GM19372 (cell line): ENCODE measurements around the gene STARD6.
"Not testable (repeated sequence)": the region's sequence is repeated elsewhere in the genome, so short reads cannot be mapped to it uniquely, and the experiment has no call there.

Source experiments
- ATAC-seq: cut with Tn5 transposase; IDR thresholded peaks from one replicate; pipeline ENCODE4 v1.9.1; 2021; ENCODE audit warnings: mild to moderate bottlenecking, low read depth, moderate library complexity; ENCODE audit not compliant: unreplicated experiment

The STARD6 gene

GRCh38 chr18:54351186-54351585 lies 6.5 kb downstream of the STARD6 start:
- ATAC-seq: no peak

GRCh38 chr18:54338230-54338629 lies 19.4 kb downstream of the STARD6 start:
- no peak for ATAC-seq

- ATAC-seq: no peak
Measured at GRCh38 chr18:54335638-54336173, 22.0 kb downstream of the STARD6 start.

GRCh38 chr18:54330768-54331548 lies 26.7 kb downstream of the STARD6 start:
- ATAC-seq: no peak

GRCh38 chr18:54329787-54330186 lies 27.9 kb downstream of the STARD6 start:
- no peak for ATAC-seq

- ATAC-seq: no peak
Measured at GRCh38 chr18:54327818-54328217, 29.8 kb downstream of the STARD6 start.

- ATAC-seq: no peak
Measured at GRCh38 chr18:54323970-54324369, 33.7 kb downstream of the STARD6 start.

GRCh38 chr18:54323561-54323960 lies 34.1 kb downstream of the STARD6 start:
- no peak for ATAC-seq

GRCh38 chr18:54316071-54316820 lies 41.4 kb downstream of the STARD6 start:
- no peak for ATAC-seq

GRCh38 chr18:54309564-54309963 lies 48.1 kb downstream of the STARD6 start:
- not testable (repeated sequence) for ATAC-seq

- no peak for ATAC-seq
Measured at GRCh38 chr18:54303408-54303807, 54.2 kb downstream of the STARD6 start.

- not testable (repeated sequence) for ATAC-seq
Measured at GRCh38 chr18:54298991-54299390, 58.7 kb downstream of the STARD6 start.

GRCh38 chr18:54296062-54296461 lies 61.6 kb downstream of the STARD6 start:
- no peak for ATAC-seq

GRCh38 chr18:54294274-54294673 lies 63.4 kb downstream of the STARD6 start:
- no peak for ATAC-seq

- ATAC-seq: peak; percentile 99
Measured at GRCh38 chr18:54284981-54285785, 72.5 kb downstream of the STARD6 start.

- peak; percentile 22 for ATAC-seq
Measured at GRCh38 chr18:54284535-54284934, 73.1 kb downstream of the STARD6 start.

GRCh38 chr18:54280220-54280569 lies 77.5 kb downstream of the STARD6 start:
- no peak for ATAC-seq

GRCh38 chr18:54279477-54280219 lies 78.0 kb downstream of the STARD6 start:
- no peak for ATAC-seq

- no peak for ATAC-seq
Measured at GRCh38 chr18:54278615-54279014, 79.0 kb downstream of the STARD6 start.

- no peak for ATAC-seq
Measured at GRCh38 chr18:54277899-54278298, 79.8 kb downstream of the STARD6 start.
